Measurements from ENCODE around the gene MUC4.

MUC4 gene

DNA sequence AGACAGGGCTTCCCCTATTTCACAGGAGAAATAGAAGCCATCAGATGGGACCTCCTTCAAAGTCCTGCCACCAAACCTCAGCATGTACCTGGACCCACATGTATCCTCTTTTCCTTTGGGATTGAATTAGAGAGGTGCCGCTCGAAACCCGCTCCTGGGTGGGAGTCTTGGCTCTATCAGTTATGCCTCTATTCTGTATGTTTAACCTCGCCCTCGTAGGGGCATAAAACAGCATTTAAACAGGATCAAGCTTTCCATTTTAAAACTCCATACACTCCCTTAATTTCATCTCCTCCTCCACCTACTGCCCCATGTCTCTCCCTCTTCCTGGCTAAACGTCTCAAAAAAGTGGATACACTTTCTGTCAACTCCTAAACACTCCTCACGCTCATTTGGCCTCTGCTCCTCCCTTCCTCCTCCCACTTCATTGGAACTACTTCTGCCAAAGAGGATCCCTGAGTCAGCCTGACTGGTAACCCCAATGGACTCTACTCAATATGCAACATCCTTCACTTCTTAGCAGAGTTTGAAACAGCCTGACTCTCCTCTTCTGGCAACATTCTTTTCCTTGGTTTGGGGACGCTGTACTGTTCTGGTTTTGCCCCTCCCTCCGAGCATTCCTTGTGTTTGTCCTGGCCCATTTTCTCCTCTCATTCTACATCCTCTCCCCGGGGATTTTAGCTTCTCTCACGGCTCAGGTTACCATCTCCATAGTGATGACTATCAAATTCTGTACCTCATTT lies 114.0 kb downstream of the MUC4 start:
- DNase-seq, result peak; percentile 69 to 89
